HG03064 (cell line): Measurements from ENCODE around the gene ENO2.

ENCODE experiments used
- ATAC-seq: cut with Tn5 transposase; IDR thresholded peaks from one replicate; pipeline ENCODE4 v1.9.1; 2021; ENCODE audit warnings: low read depth; ENCODE audit not compliant: unreplicated experiment

ENO2 gene

DNA sequence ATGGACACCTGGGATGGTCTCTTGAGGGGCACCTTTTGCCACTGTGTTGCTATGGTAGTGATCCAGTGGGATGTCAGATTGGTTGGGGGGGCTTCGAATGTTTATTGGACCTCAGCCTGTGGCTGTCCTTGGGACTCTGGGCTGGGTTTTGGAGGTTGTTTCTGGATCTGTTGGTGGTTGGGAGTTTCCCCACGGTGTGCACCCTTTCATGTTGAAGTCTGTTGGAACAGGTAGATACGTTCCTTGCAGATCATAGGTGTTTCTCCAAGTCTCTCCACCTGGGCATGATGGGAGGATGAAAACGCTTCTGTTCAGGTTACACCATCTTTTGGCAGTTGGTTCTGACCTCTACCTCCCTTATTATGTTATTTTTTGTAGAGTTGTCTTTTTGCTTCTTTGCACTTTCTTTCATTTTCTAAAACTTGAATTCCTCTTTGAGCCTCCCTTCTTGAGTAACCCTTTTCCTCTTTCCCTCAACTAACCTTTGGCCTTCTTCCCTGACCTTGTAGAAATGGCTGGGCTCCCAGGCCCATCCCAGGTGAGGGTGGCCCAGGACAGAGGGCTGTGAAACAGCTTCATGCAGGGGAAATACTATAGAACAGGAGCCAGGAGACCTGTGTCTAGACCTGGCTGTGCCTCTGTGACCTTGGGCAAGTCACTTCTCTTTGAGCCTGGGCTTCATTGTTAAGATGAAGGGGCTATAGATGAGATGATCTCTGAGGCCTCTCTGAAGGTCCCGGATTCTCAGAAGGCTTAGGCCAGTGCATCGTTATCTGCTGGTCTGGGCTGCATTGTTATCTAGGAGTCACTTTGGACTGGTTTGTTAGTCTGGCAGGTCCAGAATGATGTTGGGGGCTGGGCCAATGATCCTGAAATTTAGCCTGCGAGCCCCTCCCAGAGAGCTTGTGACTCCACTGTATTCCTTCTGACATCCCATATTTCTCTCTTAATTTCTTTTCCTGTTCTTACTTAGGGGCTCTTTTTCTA is 15.4 kb downstream of the ENO2 start:
- no peak for ATAC-seq

DNA sequence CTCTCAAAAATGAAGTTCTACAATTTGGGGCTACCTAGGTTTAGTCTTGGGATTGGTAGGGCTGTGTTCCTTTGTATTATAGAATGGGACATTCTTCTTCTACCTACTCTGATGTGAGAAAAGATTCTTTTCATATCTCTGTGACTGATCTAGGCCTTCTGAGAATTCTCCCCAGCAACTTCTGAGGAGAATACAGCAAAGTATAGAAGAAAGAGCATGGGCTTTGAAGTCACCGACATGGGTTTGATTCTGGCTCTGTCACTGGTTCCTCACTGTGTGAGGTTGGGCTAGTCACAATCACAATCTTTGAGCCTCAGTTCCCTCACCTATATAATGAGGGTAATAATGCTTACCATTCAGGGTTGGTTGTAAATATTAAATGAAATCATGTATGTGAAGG is 18.4 kb downstream of the ENO2 start:
- ATAC-seq = no peak

- no peak for ATAC-seq
Observed at GRCh38 chr12:6934110-6934509, 19.7 kb downstream of the ENO2 start.

DNA sequence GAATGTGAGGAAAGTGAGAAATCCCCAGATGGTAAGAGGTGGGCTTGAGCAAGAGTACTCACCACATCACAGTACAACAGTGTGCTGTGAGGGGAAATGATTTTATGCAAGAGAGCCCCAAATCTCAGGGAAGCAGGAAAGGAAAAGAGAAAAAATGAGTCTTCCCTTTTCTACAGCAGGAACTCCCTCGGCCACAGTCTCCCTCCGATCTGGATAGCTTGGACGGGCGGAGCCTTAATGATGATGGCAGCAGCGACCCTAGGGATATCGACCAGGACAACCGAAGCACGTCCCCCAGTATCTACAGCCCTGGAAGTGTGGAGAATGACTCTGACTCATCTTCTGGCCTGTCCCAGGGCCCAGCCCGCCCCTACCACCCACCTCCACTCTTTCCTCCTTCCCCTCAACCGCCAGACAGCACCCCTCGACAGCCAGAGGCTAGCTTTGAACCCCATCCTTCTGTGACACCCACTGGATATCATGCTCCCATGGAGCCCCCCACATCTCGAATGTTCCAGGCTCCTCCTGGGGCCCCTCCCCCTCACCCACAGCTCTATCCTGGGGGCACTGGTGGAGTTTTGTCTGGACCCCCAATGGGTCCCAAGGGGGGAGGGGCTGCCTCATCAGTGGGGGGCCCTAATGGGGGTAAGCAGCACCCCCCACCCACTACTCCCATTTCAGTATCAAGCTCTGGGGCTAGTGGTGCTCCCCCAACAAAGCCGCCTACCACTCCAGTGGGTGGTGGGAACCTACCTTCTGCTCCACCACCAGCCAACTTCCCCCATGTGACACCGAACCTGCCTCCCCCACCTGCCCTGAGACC is 21.2 kb downstream of the ENO2 start:
- ATAC-seq = no peak

GRCh38 chr12:6936194-6936635 is 21.8 kb downstream of the ENO2 start:
- no peak for ATAC-seq

DNA sequence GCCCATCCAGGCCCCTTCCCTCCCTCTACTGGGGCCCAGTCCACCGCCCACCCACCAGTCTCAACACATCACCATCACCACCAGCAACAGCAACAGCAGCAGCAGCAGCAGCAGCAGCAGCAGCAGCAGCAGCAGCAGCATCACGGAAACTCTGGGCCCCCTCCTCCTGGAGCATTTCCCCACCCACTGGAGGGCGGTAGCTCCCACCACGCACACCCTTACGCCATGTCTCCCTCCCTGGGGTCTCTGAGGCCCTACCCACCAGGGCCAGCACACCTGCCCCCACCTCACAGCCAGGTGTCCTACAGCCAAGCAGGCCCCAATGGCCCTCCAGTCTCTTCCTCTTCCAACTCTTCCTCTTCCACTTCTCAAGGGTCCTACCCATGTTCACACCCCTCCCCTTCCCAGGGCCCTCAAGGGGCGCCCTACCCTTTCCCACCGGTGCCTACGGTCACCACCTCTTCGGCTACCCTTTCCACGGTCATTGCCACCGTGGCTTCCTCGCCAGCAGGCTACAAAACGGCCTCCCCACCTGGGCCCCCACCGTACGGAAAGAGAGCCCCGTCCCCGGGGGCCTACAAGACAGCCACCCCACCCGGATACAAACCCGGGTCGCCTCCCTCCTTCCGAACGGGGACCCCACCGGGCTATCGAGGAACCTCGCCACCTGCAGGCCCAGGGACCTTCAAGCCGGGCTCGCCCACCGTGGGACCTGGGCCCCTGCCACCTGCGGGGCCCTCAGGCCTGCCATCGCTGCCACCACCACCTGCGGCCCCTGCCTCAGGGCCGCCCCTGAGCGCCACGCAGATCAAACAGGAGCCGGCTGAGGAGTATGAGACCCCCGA is 22.5 kb downstream of the ENO2 start:
- ATAC-seq = no peak

GRCh38 chr12:6937481-6938352 is 23.3 kb downstream of the ENO2 start:
- peak; percentile 82 for ATAC-seq

GRCh38 chr12:6938353-6939190 is 24.2 kb downstream of the ENO2 start:
- no peak for ATAC-seq

DNA sequence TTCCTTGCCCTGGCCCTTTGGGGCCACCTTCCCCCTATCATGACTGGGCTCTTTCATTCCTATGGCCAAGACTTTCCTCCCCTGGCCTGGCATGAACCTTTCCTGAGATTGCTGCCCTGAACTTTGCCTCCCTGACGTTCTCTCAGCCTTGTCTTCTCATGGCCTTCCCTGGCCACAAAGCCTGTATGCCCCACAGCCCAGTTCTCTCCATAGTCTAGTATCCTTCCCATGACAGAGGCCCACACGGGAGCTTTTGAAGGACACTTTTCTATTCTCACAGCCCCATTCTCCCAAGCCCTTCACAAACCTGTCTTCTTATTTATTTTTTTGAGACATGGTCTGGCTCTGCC is 24.8 kb downstream of the ENO2 start:
- ATAC-seq = no peak

- ATAC-seq = no peak
Observed at GRCh38 chr12:6941267-6941666, 26.9 kb downstream of the ENO2 start.

DNA sequence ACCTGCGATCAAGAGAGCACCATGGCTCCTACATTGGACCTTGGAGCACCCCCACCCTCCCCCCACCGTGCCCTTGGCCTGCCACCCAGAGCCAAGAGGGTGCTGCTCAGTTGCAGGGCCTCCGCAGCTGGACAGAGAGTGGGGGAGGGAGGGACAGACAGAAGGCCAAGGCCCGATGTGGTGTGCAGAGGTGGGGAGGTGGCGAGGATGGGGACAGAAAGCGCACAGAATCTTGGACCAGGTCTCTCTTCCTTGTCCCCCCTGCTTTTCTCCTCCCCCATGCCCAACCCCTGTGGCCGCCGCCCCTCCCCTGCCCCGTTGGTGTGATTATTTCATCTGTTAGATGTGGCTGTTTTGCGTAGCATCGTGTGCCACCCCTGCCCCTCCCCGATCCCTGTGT is 27.4 kb downstream of the ENO2 start:
- ATAC-seq = no peak

DNA sequence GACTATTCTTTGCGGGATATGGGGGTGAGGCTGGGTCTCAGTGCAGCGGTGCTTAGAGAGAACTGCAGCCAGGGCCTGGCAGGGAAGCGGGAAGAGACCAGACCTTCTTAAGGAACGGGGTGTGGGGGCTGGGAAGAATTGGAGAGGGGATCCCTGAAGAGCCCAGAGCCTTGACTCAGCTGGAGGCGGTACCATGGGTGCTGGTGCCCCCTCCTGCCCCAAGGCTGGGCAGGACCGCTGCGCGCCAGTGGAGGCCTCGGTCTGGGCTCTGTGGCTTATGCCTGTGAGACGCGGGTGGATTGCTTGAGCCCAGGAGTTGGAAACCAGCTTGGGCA is 27.9 kb downstream of the ENO2 start:
- ATAC-seq = no peak

- ATAC-seq = no peak
Observed at GRCh38 chr12:6943389-6943721, 29.0 kb downstream of the ENO2 start.

- peak; percentile 24 for ATAC-seq
Observed at GRCh38 chr12:6943722-6944380, 29.5 kb downstream of the ENO2 start, which contains the start of the genes C12orf57 and RNU7-1. C12orf57 (plus strand) TSS chr12:6944022; CDS start chr12:6944122, 100 bp downstream. RNU7-1 (plus strand) TSS chr12:6943816.

DNA sequence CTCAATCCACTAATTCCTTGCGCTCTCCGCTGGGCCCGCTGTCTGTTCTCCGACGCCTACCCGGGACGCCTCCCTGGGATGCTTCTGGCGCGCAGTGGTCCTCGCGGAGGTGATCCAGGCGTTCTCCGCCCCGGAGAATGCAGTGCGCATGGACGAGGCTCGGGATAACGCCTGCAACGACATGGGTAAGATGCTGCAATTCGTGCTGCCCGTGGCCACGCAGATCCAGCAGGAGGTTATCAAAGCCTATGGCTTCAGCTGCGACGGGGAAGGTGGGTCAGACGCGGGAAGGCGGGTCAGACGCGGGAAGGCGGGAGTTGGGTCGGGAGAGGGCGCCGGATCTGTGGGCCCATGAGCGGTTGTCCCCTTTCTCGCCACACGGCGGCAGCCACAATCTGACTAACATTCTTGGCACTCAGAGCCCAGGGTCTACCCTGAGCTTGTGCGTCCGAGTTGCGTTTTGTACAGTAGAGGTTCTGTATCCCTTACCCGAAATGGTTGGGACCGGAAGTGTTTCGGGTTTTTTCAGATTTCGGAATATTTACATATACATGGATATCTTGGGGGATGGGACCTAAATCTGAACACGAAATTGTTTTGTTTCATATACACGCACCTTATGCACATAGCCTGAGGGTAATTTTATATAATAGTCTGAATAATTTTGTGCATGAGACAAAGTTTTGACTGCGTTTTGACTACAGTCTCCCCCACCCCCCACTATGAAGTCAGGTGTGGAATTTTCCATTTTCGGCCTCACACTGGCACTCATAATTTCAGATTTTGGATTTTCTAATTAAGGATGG is 30.2 kb downstream of the ENO2 start:
- no peak for ATAC-seq

GRCh38 chr12:6945613-6946012 is 31.2 kb downstream of the ENO2 start:
- ATAC-seq = no peak

- no peak for ATAC-seq
Observed at GRCh38 chr12:6946033-6946919, 31.9 kb downstream of the ENO2 start.
